ENCODE measurements around the gene MMP1. TPM values are rescaled to one million over a fixed set of nuclear protein-coding genes. Genes with fewer than 3 reads are reported as not detected.
A peak's percentile ranks its signal among the peaks of the same experiment; 100 is the strongest.

MMP1 gene
- total RNA-seq, 1 experiment from 2014 or later, result not detected

- no peaks in the 10 kb centered on the region for H3K27me3 ChIP-seq (ENCODE audit: insufficient read depth, low read length)
- H3K4me2 ChIP-seq (ENCODE audit: insufficient read depth, insufficient read length, low read length), result no peak overlapping the region
- Mint-ChIP-seq H3K9me3 (no peaks in the 10 kb centered on the region), H3K36me3 (ENCODE audit: insufficient read depth in 1 of 3, low read depth in 3 of 3) (peaks cover 0 to 4% (median 0%) of the 10 kb centered on the region in 3 experiments; a peak in 2 of 7 replicates), H3K27ac (peak overlapping the region in 2 of 3 experiments; percentile 20 to 89; a peak in 3 of 7 replicates), H3K4me1 (peaks cover 25 to 28% of the 10 kb centered on the region in 2 experiments), H3K4me3 (no peak overlapping the region), H3K27me3 (ENCODE audit: low read depth) (no peaks in the 10 kb centered on the region)
- no peak overlapping the region for H3K4ac ChIP-seq (ENCODE audit: low read depth, low read length)
- H3T11ph ChIP-seq (ENCODE audit: low read length), result no peak overlapping the region
- no peak overlapping the region for H2AFZ ChIP-seq (ENCODE audit: low read length)
- DNase-seq, result no peak
- no peak overlapping the region for H4K91ac ChIP-seq (ENCODE audit: insufficient read length, low read depth, low read length)
- H2BK5ac ChIP-seq (ENCODE audit: insufficient read length, low read length), result no peak overlapping the region
- H3K79me2 ChIP-seq (ENCODE audit: insufficient read depth, low read length), result no peaks in the 10 kb centered on the region
- no CpG with 5 or more reads among the region's 1 CpG for WGBS (ENCODE audit: extremely low coverage, insufficient read length, low lambda C conversion rate)
- no peak overlapping the region for H2BK12ac ChIP-seq (ENCODE audit: insufficient read length, low read depth, low read length)
- TF ChIP-seq CTCF (conservative IDR thresholded peaks at IDR 0.05), result no peak
- H3K14ac ChIP-seq (ENCODE audit: insufficient read depth, low read length), result no peak overlapping the region; the same call in 1 of the 2 replicates
- H3K56ac ChIP-seq (ENCODE audit: insufficient read length, low read depth, low read length), result no peak overlapping the region
- H2AK5ac ChIP-seq (ENCODE audit: insufficient read length, low read length), result no peak overlapping the region
- peaks cover 6% of the 10 kb centered on the region; the same call in 1 of the 2 replicates for H3K4me1 ChIP-seq (ENCODE audit: insufficient read depth, low read length)
- no peak overlapping the region for H4K5ac ChIP-seq (ENCODE audit: insufficient read length, low read depth, low read length)
- H2BK15ac ChIP-seq (ENCODE audit: low read depth, low read length), result no peak overlapping the region
- H3K9ac ChIP-seq (ENCODE audit: extremely low read depth, insufficient read length, low read length), result no peak overlapping the region
- H4K20me1 ChIP-seq (ENCODE audit: control insufficient read depth, insufficient read depth, insufficient read length), result no peaks in the 10 kb centered on the region
- H4K8ac ChIP-seq (replicated peaks; ENCODE audit: insufficient read length, low read depth, low read length), result no peak overlapping the region
- H3K79me1 ChIP-seq (ENCODE audit: insufficient read depth, low read depth, low read length, poor library complexity, severe bottlenecking), result no peaks in the 10 kb centered on the region
- no peaks in the 10 kb centered on the region for H3K23me2 ChIP-seq (ENCODE audit: insufficient read length, low read depth, low read length, poor library complexity, severe bottlenecking)
- H3K27ac ChIP-seq (ENCODE audit: insufficient read length, low read depth, low read length), result no peak overlapping the region
- H3K18ac ChIP-seq (ENCODE audit: insufficient read length, low read depth, low read length), result no peak overlapping the region
- no peak overlapping the region for H2BK20ac ChIP-seq (ENCODE audit: low read depth, low read length, poor library complexity, severe bottlenecking)
- H2BK120ac ChIP-seq (ENCODE audit: low read depth, low read length, poor library complexity, severe bottlenecking), result peak overlapping the region; percentile 77
- no peak overlapping the region for H3K23ac ChIP-seq (ENCODE audit: insufficient read length, low read depth, low read length)
- H3K9me3 ChIP-seq (ENCODE audit: control insufficient read depth, low read depth, low read length), result no peaks in the 10 kb centered on the region
Observed at GRCh38 chr11:102753267-102753666, 44.7 kb downstream of the MMP1 start.
